ENCODE measurements around the gene FHOD3.
A peak's percentile ranks its signal among the peaks of the same experiment; 100 is the strongest.
"Not testable (repeated sequence)": the region's sequence is repeated elsewhere in the genome, so short reads cannot be mapped to it uniquely, and the experiment has no call there.

FHOD3 gene

DNA sequence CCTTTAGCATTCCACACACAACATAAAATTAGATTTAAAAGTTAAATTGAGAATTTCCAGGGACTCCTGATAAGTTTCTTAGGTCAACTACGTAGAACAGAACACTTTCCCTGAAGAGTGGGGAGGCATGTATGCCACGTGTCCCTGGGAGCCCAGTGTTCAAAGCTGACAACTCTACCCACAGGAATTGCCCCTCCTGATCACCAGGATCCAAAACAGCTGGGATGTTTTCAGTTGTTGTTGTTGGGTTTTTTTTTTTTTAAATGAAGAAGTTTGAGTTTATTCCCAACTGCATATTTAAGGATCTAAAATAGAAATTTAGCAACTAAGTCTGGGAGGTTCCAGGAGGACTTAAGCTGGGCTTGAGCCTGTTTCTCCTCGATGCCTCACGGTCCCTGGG, 430.8 kb downstream of the FHOD3 start:
- no peak for DNase-seq

DNA sequence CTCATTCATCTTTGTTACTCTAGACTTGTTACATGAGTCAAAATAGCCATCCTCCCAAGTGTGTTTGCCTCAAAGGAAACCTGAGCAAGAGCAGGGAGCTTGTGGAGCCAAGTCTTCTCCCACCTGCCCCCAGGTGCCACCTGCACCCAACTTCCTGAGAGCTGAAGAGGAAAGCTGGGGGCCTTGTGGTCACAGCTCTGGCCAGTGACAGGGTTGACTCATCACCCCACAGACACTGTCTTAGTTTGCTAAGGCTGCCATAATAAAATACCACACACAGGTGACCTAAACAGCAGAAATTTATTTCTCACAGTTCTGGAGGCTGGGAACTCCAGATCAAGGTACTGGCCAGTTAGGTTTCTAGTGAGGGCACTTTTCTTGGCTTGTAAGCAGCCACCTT, 431.7 kb downstream of the FHOD3 start:
- no peak for DNase-seq

DNA sequence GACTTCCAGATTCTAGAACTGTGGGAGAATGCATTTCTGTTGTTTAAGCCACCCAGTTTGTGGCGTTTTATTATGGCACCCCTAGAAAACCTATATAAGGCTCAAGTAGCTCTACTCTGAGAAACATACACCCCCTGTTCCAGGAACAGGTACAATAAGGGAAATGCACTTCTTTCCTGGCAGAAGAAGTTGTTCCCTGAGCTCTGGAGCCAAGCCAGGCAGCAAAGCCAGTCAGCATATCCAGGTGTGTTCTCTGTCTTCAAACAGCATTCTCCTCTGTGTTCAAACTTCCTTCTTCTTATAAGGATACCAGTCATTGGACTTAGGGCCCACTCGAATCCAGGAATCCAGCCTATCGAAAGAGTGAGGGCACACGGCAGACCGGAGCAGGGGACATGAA, 434.8 kb downstream of the FHOD3 start:
- DNase-seq = no peak

DNA sequence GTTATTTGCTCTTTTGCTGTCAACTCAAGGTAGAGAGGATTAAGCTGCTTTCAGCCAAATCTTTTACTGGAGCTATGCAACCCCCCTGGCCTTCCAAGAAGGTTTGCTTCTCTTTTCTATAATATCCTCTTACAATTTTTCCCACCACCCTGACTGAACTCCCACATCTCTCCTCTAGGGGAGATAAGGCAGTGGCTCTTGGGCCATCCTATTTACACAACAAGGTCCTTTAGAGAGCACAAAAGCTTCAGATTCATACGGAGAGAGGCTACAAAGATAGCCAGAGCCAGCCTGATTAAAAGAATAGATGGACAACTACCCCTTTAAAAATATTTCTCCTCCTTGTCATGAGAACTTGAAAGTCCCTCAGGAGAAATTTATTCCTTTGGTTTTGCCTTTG, 435.6 kb downstream of the FHOD3 start:
- DNase-seq = no peak

DNA sequence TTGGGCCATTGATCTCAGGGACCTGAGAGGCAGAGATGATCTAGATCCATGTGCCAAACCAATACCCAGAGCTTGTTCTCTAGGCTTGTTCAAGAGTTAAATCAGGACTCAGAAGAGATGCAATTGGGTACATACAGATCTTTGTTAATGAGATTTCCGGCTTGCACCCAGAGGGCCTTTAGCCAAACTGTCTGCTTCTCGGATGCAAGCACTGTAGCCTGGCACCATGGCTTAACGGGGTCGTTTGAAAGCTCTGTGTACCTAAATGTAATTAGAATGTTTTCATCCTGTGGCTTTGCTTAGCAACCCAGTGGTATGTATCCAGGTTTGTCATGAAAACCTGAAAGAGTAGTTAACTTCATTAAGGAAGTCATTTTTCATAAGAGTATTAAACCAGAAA, 437.1 kb downstream of the FHOD3 start:
- DNase-seq = no peak

DNA sequence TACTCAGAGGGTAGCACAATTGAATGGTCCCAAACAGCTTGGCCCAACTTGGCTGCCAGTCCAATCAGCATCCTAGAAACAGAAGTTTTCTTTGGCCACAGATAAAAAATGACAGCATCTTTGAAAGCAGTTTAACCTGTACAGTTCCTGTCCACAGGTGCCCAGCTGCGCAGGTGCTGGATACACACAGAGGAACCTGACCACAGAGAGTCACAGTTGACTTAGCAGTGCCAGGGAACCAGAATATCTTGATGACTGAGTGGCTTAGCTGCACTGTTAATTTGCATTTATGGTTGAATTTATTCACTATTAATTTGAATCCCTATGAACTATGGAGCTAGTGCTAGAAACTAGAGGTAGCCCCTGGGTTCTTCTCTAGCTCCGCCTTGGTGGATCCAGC, 437.6 kb downstream of the FHOD3 start:
- no peak for DNase-seq

DNA sequence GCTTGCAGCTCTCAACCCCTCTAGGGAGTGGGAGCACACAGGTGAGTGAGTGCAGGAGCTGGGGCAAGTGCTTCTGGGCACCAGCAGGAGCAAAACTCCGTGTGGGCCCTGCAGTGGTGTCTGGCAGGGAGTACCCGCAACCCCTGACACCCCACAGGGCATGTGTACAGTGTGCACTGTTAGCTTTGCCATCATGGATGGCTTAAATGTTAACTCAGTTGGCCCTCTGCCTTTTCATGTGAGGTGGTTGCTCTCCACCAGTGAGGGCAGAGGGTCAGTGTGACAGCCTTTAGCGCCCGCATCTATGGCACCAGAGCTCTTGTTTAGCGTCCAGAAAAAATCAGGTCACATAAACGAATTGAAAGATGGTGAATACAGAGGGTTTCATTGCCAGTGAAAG, 438.6 kb downstream of the FHOD3 start:
- DNase-seq = no peak

DNA sequence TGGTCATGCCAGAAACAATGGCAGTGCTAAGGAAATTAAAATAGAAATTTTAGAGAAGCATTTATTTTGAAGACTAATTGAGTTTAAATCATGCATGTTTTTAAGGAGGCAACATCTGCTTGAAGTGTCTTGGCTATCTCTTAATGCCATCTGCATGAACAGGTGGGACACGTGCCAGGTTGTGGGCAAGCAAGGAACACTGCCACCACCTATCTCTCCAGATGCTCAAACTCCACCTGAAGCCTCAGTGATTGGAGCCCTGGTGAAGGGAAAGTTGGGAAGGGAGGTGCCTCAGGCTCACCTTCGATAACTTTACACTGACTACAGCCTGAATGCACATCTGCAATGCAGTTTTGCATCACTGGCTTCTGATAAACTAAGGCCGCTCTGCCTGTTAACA, 439.8 kb downstream of the FHOD3 start:
- no peak for DNase-seq

DNA sequence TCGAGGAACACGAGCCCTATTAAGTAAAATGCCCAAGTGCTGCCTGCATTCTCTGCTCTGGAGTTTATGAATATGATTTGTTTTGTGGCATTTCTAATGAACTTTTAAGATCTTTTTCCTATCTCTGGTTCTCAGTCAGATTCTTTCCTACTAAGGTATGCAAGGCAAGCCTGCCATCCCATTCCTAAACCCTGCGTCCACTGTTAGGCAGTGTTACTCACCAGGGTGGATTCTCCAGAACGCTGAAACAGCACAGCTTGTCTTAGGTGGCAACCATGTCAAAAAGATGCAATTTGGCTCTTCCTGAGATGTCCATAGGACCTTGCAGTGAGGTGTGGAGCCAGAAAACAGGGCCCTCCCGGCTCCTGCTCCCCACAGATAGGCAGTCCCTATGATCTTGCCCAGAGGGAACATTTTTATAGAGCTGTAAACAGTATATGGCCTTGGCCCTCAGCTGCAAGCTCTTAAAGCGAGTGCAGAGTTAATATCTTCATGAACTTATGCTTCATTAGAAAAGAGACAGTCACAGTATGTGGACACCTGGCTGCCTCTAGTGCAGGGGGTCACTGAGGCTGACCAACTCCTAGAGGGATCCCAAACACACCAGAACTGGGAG, 446.9 kb downstream of the FHOD3 start:
- no peak for DNase-seq

DNA sequence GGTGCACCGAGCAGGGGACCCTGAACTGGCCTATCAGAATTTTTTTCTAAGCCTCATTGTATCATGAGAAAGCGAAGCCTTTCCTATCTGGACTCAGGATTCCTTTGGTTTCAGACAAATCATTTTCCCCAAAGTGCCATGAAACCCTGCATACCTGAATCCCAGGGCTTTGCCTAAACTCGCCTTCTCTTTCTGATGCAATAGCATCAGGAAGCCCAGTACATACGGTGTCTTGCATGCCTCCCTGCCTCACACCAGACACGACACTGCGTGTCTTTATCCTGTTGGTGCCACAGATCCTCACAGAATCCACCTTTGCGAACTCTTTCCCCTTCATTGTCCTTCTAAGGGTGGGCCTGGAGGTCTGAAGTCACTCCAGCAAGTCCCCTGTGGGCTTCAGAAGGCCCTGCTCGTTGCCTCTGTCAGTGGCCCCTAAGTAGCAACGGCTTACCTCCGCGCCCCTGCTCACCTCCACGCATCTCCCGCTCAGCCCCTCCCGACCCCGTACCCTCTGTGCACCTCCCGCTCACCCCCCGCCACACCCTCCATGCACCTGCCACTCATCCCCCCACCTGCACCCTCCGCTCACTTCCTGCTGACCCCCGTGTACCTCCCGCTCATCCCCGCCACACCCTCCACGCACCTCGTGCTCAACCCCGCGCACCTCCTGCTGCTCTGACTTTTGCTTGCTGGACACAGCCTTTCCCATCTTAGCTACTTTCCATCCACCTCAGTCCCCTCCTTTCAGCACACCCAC, 447.9 kb downstream of the FHOD3 start:
- DNase-seq = no peak

DNA sequence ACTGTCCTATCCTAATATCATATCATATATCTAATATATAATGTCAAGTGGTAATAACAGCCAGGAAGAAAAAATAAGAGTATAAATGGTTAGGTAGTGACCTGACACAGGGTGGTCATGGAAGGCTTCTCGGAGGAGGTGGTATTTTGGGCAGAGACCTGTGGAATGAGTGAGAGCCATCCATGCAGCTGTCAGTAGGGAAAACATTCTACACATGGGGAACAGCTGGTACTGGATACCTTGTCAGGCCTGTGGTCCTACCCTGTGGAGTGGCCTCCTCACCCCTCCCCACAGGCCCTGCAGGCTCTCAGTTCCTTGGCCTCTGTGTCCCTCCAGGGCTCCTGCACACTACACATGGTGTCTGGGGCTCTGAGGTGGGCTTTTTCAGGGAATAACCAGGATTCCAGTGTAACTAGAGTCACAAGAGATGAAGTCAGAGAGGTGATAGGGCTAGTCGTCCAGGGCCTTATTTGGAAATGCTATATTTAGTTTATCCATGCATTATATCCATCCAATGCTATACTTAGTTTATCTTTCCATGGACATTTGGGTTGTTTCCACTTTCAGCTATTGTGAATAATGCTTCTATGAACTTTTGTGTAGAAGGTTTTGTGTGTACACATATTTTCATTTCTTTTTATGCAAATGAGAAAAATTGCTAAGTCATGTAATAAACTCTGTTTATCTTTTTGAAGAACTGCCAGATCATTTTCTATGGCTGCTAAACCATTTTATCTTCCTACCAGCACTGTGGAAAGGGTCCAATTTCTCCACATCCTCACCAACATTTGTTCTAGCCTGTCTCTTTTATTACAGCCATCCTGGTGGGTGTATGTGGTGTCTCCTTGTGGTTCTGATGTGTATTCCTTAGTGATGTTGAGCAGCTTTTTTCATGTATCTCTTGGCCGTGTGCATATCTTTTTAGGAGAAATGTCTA, 455.7 kb downstream of the FHOD3 start:
- DNase-seq = no peak

DNA sequence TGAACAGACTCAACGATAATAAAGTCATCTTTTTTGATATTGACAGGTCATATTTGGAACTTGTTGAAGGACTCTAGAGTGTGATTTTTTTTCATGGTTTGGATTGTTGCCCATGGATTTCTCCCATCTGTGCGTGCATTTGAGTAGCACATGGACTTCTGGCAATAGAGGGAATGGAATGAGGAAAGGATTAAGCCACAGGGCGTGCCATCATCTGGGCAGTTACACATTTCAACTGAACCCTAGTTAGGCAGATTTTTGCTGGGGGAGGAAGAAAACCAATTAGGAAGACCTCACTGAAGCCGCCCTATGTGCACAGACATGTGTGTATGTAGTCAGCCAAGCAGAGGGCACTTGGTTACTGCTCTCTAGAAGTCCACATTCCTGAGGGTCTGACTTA, 458.7 kb downstream of the FHOD3 start:
- DNase-seq = no peak

DNA sequence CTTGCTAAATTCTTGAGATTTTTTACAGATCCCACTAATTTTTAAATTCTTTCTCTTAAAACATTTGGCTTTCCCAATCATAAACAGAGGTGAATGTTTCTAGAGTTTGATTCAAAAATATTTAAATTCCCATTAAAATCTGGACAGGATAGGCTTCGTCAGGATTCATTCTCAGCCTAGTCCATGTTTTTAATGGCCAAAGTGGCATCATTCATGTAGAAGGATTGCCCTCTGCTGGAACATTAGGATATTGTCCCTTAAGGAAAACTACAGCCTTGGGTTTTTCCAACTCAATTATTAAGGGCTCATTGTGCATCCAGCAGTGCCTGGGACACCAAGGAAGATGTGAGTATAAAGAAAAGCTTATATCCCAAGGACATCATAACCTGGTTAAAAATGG, 459.6 kb downstream of the FHOD3 start:
- DNase-seq = no peak

DNA sequence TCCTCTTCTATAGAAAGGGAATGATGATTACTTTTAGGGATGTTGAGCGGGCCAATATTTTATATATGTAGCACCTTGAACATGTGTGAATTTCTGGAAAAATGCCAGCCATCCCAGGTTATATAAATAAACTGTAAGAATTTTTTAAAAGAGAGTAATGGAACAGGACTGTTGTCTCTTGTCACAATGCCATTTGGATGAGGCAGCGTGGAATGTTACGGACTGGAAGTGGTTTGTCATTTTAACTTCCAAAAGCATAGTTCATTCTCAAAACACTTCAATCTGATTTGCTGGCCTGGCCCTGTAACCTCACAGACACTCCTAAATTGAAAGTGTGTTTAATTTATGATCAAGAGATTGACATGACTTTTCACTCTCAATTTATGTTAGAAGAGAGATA, 460.5 kb downstream of the FHOD3 start:
- DNase-seq = no peak

DNA sequence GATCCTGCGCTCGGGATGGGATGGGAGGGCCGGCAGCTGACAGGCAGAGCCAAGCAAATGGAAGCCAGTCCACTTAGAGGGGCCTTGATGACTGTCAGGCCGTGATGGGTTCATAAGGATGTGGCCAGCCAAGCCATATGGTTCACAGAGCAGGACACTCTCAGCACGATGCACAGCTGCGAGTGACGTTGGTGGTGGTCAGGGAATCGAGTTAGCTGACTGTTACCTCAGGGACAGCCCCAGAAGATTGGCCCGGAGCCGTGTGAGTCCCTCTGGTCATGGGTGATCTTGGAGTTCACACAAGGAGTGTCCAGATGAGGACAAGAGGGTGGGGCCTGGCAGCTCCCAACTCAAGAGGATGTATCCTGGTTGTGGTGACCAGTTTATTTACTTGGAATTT, 461.1 kb downstream of the FHOD3 start:
- DNase-seq = no peak

DNA sequence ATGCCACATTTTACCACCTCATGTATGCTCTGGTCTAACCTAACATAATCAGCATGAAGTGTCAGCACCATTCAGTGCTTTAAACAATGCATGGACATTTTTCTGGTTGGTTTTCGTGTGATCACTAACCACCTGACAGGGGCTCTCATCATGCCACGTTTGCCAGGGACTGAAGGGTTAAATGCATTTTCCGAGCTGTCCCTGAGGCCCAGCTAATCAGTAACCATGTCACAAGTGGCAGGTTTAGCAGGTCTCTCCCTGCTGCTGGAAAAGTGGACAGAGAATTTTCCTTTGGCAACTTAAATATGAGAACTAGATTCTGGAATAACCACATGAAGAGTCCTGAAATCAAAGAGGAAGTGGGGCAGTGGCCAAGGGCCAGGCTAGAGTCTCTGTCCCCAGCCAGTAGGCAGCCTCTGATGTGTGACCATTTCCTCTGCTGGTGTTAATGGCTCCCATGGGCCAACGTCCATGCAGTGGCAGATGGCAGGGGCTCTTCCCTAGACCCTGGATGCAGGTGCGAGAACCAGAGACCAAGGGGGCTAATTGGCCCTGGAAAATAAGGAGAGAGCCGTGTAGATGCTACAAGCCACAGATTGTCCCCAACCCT, 461.8 kb downstream of the FHOD3 start:
- no peak for DNase-seq

DNA sequence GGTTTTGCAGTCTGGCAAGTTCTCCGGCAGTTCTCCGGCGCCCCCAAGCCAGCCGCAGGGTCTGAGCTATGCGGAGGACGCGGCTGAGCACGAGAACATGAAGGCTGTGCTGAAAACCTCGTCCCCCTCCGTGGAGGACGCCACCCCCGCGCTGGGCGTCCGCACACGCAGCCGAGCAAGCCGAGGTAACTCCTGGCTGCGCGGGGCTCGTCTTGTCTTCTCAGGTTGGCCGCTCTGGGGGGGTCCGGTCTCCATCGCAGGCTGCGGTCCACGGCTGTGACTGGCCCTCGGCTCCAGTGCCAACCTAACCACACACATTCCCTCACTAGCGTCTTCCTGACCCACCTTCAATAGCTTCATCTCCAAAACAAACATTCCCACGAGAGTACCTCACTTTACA, 463.1 kb downstream of the FHOD3 start:
- DNase-seq = no peak

DNA sequence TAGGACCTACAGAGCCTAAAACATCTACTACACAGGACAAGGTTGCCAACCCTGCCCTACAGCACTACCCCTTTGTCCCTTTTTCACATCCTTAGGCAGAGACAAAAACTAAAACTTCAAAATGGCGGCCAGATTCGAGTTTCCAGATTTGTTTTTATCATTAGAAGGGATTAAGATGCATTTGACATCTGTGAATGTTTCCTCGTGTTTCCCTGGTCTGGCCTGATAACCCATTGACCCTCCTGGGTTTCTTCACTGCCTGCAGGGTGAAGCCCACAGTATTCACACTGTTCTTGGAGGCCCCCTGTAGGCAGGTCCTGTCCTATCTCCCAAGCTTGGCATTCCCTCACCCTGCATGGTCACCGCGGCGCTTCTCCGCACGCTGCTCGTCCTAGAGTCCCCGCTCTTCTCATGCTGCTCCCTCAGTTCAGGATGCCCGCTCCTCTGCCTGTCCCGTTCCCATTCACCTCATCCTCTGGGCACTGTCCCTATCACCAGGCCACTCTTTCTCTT, 463.7 kb downstream of the FHOD3 start:
- DNase-seq = no peak

DNA sequence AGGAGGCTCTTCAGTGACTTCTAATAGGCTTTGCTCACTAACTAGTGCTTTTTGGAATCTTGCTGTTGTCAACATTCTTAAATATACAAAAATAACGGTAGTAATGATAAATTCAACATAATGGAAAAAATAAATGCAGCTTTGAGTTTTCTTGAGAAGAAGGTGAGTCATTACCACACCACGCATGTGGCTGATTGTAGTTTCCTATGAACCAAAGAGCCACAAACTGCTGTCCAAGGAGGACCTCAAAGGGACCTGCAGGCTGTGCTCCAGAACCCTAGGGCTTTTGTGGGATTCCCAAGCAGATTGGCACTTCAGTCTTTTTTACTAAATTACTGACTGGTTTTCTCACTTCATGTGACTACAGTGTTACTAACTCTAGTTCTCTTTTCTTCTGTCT, 464.6 kb downstream of the FHOD3 start:
- no peak for DNase-seq

DNA sequence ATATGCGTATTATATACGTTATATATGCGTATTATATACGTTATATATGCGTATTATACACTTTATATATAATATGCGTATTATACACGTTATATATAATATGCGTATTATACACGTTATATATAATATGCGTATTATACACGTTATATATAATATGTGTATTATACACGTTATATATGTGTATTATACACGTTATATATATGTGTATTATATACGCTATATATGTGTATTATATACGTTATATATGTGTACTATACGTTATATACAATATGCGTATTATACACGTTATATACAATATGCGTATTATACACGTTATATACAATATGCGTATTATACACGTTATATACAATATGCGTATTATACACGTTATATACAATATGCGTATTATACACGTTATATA, 465.5 kb downstream of the FHOD3 start:
- not testable (repeated sequence) for DNase-seq

DNA sequence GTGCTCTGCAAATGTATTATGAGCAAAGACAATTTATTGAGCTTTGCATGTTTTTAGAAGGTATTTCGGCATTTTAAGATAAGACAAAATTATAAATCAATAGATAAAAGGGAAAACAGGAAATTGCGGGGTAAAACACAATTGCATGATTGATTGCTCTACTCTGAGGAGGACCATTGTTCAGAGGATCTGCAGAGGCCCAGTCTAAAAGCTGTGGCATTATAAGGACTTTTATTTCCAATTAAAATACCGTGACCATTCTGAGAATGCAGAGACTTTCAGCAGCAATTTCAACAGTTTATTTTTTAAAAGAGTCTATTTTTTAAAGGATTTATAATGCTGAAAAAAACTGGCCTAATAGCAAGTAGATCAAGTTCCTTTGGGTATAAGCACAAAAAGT, 469.3 kb downstream of the FHOD3 start:
- DNase-seq = no peak

DNA sequence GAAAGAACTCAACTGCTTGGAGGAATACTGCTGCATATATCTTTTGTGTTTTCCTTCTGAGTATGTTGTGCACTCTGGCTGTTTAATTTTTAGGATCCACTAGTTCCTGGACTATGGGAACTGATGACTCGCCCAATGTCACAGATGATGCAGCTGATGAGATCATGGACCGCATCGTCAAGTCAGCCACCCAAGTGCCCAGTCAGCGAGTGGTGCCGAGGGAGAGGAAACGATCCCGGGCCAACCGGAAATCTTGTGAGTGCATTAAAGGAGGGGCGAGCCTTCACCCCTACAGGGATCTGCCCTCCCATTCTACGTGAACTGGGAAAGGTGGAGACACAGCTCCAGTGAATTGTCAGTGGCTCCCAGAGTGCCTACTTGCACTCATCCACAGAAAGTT, 471.7 kb downstream of the FHOD3 start:
- DNase-seq = no peak

DNA sequence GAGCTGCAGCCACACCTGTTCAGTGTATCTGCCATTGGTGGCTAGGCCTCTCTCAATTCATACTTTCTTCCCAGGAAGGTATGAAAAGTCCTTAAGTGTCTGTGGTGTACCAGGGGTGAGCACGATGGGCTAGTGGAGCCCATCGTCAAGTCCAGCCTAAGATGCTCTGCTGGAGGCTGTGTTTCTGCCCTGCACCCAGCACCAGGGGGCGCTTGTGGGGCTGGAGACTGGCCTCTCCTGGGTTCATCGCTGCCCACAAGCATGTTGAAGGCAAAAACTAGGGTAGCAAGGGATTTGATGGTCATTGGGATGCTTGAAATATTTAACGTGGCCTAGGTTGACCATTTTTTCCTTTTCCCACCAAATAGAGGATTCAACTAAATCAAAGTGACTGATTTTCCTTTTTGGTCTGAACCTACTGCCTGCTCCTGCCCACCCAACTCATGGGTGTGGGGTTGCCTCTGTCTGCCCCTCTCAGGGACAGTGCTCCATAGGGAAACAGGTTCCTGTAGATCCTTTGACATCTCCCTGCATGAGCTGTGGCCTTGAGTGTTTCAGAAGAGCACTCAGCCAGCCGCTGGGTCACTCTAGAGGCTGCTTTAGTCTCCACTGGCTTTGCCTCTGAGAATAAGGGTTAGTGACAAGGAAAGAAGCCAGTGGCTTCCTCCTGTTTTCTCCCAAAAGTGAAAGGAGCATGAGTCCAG, 472.2 kb downstream of the FHOD3 start:
- peak; percentile 23 for DNase-seq
